ENCODE measurements around the gene LMF1. TPM values are rescaled to one million over a fixed set of nuclear protein-coding genes. Genes with fewer than 3 reads are reported as not detected.

Gene LMF1
- total RNA-seq, 1 experiment from 2014 or later, result 12.8 TPM

DNA sequence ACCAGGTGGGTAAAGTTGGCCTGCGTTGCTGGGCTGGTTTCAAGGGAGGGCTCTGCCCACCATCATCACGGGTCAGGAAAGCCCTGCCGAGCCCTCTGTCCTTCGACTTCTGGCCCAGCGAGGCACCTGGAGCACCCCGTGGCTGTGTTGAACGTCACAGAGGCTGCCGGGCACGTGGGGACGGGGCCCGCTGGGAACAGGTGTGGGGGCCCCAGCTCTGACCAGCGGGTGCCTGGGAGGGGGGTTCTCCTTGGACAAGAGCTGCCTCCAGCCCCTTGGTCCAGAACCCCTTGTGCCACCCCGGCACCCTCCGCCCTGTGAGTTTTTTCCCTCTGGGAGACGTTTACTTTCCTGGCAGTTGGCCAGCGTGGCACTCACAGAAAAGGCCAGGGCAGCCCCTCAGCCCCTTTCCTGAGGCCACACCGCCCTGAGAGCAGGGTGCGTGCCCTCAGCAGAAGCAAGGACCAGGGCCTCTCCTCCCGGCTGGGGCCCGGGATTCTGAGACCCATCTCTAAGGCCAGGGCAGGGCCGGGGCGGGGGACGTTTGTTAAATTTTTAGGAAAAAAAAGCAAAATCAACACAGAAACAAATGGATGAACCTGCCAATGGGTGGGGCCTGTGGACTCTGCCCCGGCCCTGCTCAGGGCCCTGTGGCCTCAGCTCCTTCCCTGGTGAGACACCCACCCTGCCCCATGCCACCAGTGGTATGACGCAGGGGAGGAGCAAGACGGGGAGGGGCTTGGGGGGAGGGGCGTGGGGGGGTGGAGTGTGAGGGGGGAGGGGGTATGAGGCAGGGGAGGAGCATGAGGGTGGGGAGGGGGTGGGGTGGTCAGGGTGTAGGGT lies 139.0 kb downstream of the LMF1 start:
- intact Hi-C loops (cut with micrococcal nuclease), result no loop called here
- peaks cover 0 to 20% of the 10 kb centered on the region in 2 experiments; a peak in 2 of 4 replicates for H3K9me3 ChIP-seq (ENCODE audit: control insufficient read depth in 1 of 2, insufficient read depth in 1 of 2, low read depth in 1 of 2, low read length in 2 of 2)
- CTCF ChIA-PET, result no interaction called here
- no peak for TF ChIP-seq ZFX (IDR thresholded peaks at IDR 0.05)
- TF ChIP-seq POLR2AphosphoS5 (IDR thresholded peaks at IDR 0.05; ENCODE audit: low read depth, low read length), result no peak
- no peak for TF ChIP-seq SRF (IDR thresholded peaks at IDR 0.05; ENCODE audit: low read depth)
- TF ChIP-seq, protein P1, sequence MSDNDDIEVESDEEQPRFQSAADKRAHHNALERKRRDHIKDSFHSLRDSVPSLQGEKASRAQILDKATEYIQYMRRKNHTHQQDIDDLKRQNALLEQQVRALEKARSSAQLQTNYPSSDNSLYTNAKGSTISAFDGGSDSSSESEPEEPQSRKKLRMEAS (IDR thresholded peaks at IDR 0.05), result no peak
- TF ChIP-seq, protein P2, sequence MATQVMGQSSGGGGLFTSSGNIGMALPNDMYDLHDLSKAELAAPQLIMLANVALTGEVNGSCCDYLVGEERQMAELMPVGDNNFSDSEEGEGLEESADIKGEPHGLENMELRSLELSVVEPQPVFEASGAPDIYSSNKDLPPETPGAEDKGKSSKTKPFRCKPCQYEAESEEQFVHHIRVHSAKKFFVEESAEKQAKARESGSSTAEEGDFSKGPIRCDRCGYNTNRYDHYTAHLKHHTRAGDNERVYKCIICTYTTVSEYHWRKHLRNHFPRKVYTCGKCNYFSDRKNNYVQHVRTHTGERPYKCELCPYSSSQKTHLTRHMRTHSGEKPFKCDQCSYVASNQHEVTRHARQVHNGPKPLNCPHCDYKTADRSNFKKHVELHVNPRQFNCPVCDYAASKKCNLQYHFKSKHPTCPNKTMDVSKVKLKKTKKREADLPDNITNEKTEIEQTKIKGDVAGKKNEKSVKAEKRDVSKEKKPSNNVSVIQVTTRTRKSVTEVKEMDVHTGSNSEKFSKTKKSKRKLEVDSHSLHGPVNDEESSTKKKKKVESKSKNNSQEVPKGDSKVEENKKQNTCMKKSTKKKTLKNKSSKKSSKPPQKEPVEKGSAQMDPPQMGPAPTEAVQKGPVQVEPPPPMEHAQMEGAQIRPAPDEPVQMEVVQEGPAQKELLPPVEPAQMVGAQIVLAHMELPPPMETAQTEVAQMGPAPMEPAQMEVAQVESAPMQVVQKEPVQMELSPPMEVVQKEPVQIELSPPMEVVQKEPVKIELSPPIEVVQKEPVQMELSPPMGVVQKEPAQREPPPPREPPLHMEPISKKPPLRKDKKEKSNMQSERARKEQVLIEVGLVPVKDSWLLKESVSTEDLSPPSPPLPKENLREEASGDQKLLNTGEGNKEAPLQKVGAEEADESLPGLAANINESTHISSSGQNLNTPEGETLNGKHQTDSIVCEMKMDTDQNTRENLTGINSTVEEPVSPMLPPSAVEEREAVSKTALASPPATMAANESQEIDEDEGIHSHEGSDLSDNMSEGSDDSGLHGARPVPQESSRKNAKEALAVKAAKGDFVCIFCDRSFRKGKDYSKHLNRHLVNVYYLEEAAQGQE (IDR thresholded peaks at IDR 0.05; ENCODE audit: low read depth), result no peak
- no peak for TF ChIP-seq CBX3 (IDR thresholded peaks at IDR 0.05; ENCODE audit: low read depth)
- no peak for TF ChIP-seq JUND (IDR thresholded peaks at IDR 0.05)
- no peak for TF ChIP-seq ELF1 (IDR thresholded peaks at IDR 0.05; ENCODE audit: borderline replicate concordance, low read depth)
- TF ChIP-seq SP1 (IDR thresholded peaks at IDR 0.05; ENCODE audit: low read depth), result no peak
- TF ChIP-seq YY1 (IDR thresholded peaks at IDR 0.05; ENCODE audit: extremely low read depth, insufficient replicate concordance, low read depth, low read length), result no peak
- TF ChIP-seq, protein P3, sequence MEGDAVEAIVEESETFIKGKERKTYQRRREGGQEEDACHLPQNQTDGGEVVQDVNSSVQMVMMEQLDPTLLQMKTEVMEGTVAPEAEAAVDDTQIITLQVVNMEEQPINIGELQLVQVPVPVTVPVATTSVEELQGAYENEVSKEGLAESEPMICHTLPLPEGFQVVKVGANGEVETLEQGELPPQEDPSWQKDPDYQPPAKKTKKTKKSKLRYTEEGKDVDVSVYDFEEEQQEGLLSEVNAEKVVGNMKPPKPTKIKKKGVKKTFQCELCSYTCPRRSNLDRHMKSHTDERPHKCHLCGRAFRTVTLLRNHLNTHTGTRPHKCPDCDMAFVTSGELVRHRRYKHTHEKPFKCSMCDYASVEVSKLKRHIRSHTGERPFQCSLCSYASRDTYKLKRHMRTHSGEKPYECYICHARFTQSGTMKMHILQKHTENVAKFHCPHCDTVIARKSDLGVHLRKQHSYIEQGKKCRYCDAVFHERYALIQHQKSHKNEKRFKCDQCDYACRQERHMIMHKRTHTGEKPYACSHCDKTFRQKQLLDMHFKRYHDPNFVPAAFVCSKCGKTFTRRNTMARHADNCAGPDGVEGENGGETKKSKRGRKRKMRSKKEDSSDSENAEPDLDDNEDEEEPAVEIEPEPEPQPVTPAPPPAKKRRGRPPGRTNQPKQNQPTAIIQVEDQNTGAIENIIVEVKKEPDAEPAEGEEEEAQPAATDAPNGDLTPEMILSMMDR (IDR thresholded peaks at IDR 0.05 in 2 of 3, conservative IDR thresholded peaks at IDR 0.05 in 1 of 3; ENCODE audit: borderline replicate concordance in 1 of 3, insufficient read depth in 1 of 3, low read depth in 2 of 3, low read length in 2 of 3), result no peak
- TF ChIP-seq SIN3A (IDR thresholded peaks at IDR 0.05; ENCODE audit: low read depth), result no peak
- TF ChIP-seq ZNF274 (IDR thresholded peaks at IDR 0.05; ENCODE audit: low read depth, low read length), result no peak
- TF ChIP-seq FOSL1 (IDR thresholded peaks at IDR 0.05; ENCODE audit: low read depth), result no peak
- TF ChIP-seq EZH2phosphoT487 (IDR thresholded peaks at IDR 0.05; ENCODE audit: borderline replicate concordance), result no peak
- no peak for TF ChIP-seq CEBPB (IDR thresholded peaks at IDR 0.05; ENCODE audit: low read depth)
- TF ChIP-seq, protein P4, sequence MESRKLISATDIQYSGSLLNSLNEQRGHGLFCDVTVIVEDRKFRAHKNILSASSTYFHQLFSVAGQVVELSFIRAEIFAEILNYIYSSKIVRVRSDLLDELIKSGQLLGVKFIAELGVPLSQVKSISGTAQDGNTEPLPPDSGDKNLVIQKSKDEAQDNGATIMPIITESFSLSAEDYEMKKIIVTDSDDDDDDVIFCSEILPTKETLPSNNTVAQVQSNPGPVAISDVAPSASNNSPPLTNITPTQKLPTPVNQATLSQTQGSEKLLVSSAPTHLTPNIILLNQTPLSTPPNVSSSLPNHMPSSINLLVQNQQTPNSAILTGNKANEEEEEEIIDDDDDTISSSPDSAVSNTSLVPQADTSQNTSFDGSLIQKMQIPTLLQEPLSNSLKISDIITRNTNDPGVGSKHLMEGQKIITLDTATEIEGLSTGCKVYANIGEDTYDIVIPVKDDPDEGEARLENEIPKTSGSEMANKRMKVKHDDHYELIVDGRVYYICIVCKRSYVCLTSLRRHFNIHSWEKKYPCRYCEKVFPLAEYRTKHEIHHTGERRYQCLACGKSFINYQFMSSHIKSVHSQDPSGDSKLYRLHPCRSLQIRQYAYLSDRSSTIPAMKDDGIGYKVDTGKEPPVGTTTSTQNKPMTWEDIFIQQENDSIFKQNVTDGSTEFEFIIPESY (IDR thresholded peaks at IDR 0.05; ENCODE audit: extremely low read depth, insufficient replicate concordance, low read length), result no peak
- RAD21 ChIA-PET (ENCODE audit: low non-redundant PET in 1 of 2, low total read pairs in 2 of 2, uncharacterized antibody in 2 of 2, unreplicated experiment in 2 of 2), result interaction anchor here in 1 of 2 experiments (0.5 kb wide), 1 partner anchor 99 kb away, joined by 3 read pairs; no protein-coding TSS in a partner anchor
- H4K20me1 ChIP-seq (ENCODE audit: insufficient read depth), result no peaks in the 10 kb centered on the region
- H3K9me2 ChIP-seq (ENCODE audit: insufficient read depth), result no peaks in the 10 kb centered on the region
- BruUV-seq (replicated peaks), result no TSS peak
- H3K9ac ChIP-seq (ENCODE audit: low read length), result no peak overlapping the region
- no peaks in the 10 kb centered on the region for H3K27me3 ChIP-seq (ENCODE audit: insufficient read depth, low read length)
- H3K79me2 ChIP-seq (ENCODE audit: insufficient read depth, low read length), result no peaks in the 10 kb centered on the region
- no peaks in the 10 kb centered on the region for H3K4me1 ChIP-seq (ENCODE audit: control insufficient read depth in 1 of 2, insufficient read depth in 2 of 2, low read length in 2 of 2)
- ATAC-seq (no peak), DNase-seq (ENCODE audit: low read depth, low spot score) (no peak)
- POLR2A ChIA-PET, result no interaction called here
- no peaks in the 10 kb centered on the region for H3K36me3 ChIP-seq (ENCODE audit: control insufficient read depth in 1 of 2, insufficient read depth in 2 of 2, low read length in 2 of 2)
- H3K27ac ChIP-seq (ENCODE audit: low read depth, low read length), result no peak overlapping the region
- H3K4me3 ChIP-seq (replicated peaks in 1 of 2; ENCODE audit: low read depth in 1 of 2, low read length in 2 of 2), result no peak overlapping the region
- H2AFZ ChIP-seq (ENCODE audit: low read depth, low read length, poor library complexity, severe bottlenecking), result no peak overlapping the region
- no peak overlapping the region for H3K4me2 ChIP-seq (ENCODE audit: low read length)

All from HCT116 (cell line).